Glutamatergic neuron (in vitro differentiated cells): ENCODE data around the gene SET. TPM values are rescaled to one million over a fixed set of nuclear protein-coding genes. Genes with fewer than 3 reads are reported as not detected.

Experiments
- DNase-seq: peaks from one replicate; pipeline ENCODE4 v3.0.0; 2022
- H3K27ac Mint-ChIP-seq: one replicate; pipeline ENCODE4 v1.8.0; 2020; ENCODE audit warnings: mild to moderate bottlenecking, mixed read lengths, inconsistent platforms; ENCODE audit not compliant: unreplicated experiment
- H3K27me3 Mint-ChIP-seq: one replicate; pipeline ENCODE4 v1.8.0; 2020; ENCODE audit warnings: mild to moderate bottlenecking, moderate library complexity, mixed read lengths, inconsistent platforms; ENCODE audit not compliant: unreplicated experiment
- H3K36me3 Mint-ChIP-seq: one replicate; pipeline ENCODE4 v1.8.0; 2020; ENCODE audit warnings: mild to moderate bottlenecking, mixed read lengths, inconsistent platforms; ENCODE audit not compliant: unreplicated experiment
- H3K4me1 Mint-ChIP-seq: one replicate; pipeline ENCODE4 v1.8.0; 2020; ENCODE audit warnings: mild to moderate bottlenecking, low read depth, mixed read lengths, inconsistent platforms; ENCODE audit not compliant: unreplicated experiment
- H3K4me3 Mint-ChIP-seq: one replicate; pipeline ENCODE4 v1.8.0; 2020; ENCODE audit warnings: mild to moderate bottlenecking, mixed read lengths, inconsistent platforms; ENCODE audit not compliant: unreplicated experiment
- H3K9me3 Mint-ChIP-seq: one replicate; pipeline ENCODE4 v1.8.0; 2020; ENCODE audit warnings: mild to moderate bottlenecking, moderate library complexity, mixed read lengths, inconsistent platforms; ENCODE audit not compliant: unreplicated experiment
- total RNA-seq: library from RNA; stranded (reverse); fragmentation: NEBNext Ultra II Directional; extraction: Animal tissue kit (Norgen Biotek cat#: 25700); gene quantifications from one replicate; pipeline ENCODE4 v1.2.1, GENCODE V29; 2021; ENCODE audit not compliant: unreplicated experiment
- TF ChIP-seq, protein P1 (sequence below): fragments of 200-600 bp; sonication (generic); IDR thresholded peaks from one replicate; pipeline ENCODE4 v1.5.0; 2021; ENCODE audit not compliant: partially characterized antibody, unreplicated experiment

Gene SET
- total RNA-seq, 1 donor from 2014 or later, result 387 TPM

GRCh38 chr9:128706045-128706444 lies 17.0 kb downstream of the SET start:
- H3K36me3 Mint-ChIP-seq, result no peaks in the 10 kb centered on the region
- TF ChIP-seq, protein P1, sequence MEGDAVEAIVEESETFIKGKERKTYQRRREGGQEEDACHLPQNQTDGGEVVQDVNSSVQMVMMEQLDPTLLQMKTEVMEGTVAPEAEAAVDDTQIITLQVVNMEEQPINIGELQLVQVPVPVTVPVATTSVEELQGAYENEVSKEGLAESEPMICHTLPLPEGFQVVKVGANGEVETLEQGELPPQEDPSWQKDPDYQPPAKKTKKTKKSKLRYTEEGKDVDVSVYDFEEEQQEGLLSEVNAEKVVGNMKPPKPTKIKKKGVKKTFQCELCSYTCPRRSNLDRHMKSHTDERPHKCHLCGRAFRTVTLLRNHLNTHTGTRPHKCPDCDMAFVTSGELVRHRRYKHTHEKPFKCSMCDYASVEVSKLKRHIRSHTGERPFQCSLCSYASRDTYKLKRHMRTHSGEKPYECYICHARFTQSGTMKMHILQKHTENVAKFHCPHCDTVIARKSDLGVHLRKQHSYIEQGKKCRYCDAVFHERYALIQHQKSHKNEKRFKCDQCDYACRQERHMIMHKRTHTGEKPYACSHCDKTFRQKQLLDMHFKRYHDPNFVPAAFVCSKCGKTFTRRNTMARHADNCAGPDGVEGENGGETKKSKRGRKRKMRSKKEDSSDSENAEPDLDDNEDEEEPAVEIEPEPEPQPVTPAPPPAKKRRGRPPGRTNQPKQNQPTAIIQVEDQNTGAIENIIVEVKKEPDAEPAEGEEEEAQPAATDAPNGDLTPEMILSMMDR, result no peak
- peaks cover 3% of the 10 kb centered on the region for H3K27me3 Mint-ChIP-seq
- DNase-seq, result no peak
- no peak overlapping the region for H3K4me3 Mint-ChIP-seq
- no peaks in the 10 kb centered on the region for H3K9me3 Mint-ChIP-seq
- no peaks in the 10 kb centered on the region for H3K4me1 Mint-ChIP-seq
- H3K27ac Mint-ChIP-seq, result no peak overlapping the region

- DNase-seq, result peak; percentile 43
- Mint-ChIP-seq H3K4me3 (no peak overlapping the region), H3K27ac (no peak overlapping the region), H3K9me3 (no peaks in the 10 kb centered on the region), H3K36me3 (no peaks in the 10 kb centered on the region), H3K4me1 (no peaks in the 10 kb centered on the region), H3K27me3 (peaks cover 3% of the 10 kb centered on the region)
- TF ChIP-seq, protein P1, result no peak
Measured at GRCh38 chr9:128706671-128707381, 17.8 kb downstream of the SET start.

DNA sequence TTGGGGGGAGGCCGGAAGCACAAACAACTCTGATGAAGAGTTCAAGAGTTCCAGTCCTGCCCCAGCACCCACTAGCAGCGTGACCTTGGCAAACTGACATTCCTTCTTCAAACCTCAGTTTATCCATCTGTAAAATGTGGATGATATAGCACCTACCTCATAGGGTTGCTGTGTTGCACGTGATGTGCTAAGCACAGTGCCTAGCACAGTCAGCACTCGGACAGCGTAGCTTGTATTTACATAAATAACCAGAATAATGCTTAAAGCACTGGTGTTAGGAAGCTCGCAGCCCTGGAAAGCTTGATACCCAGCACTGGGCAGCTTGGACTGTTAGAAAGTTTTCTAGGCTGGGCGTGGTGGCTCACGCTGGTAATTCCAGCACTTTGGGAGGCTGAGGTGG lies 18.4 kb downstream of the SET start:
- Mint-ChIP-seq H3K4me1 (no peaks in the 10 kb centered on the region), H3K9me3 (no peaks in the 10 kb centered on the region), H3K27ac (no peak overlapping the region), H3K27me3 (no peaks in the 10 kb centered on the region), H3K36me3 (no peaks in the 10 kb centered on the region), H3K4me3 (no peak overlapping the region)
- TF ChIP-seq, protein P1, result no peak
- DNase-seq, result no peak

- H3K36me3 Mint-ChIP-seq, result no peaks in the 10 kb centered on the region
- H3K4me3 Mint-ChIP-seq, result no peak overlapping the region
- no peaks in the 10 kb centered on the region for H3K9me3 Mint-ChIP-seq
- no peaks in the 10 kb centered on the region for H3K4me1 Mint-ChIP-seq
- no peaks in the 10 kb centered on the region for H3K27me3 Mint-ChIP-seq
- H3K27ac Mint-ChIP-seq, result no peak overlapping the region
- no peak for DNase-seq
- TF ChIP-seq, protein P1, result no peak
Measured at GRCh38 chr9:128712451-128713410, 23.7 kb downstream of the SET start.

- no peak for DNase-seq
- H3K9me3 Mint-ChIP-seq, result no peaks in the 10 kb centered on the region
- H3K4me1 Mint-ChIP-seq, result no peaks in the 10 kb centered on the region
- no peaks in the 10 kb centered on the region for H3K27me3 Mint-ChIP-seq
- no peak overlapping the region for H3K27ac Mint-ChIP-seq
- TF ChIP-seq, protein P1, result no peak
- no peak overlapping the region for H3K4me3 Mint-ChIP-seq
- H3K36me3 Mint-ChIP-seq, result no peaks in the 10 kb centered on the region
Measured at GRCh38 chr9:128713411-128713780, 24.4 kb downstream of the SET start.
